Activated T-cell treated with anti-CD3 and anti-CD28 coated beads, Interleukin-2, amount 50 U/mL, for 24 hours (primary cell): Measurements from ENCODE around the gene CFC1B.
"Not testable (repeated sequence)": the region's sequence is repeated elsewhere in the genome, so short reads cannot be mapped to it uniquely, and the experiment has no call there.

ENCODE experiments used
- DNase-seq: peaks from one replicate; pipeline ENCODE4 v3.0.0-alpha.2; 2020
- H3K27ac Mint-ChIP-seq: 2 replicates; pipeline ENCODE4 v1.8.0; 2020; ENCODE audit warnings: mild to moderate bottlenecking, mixed read lengths
- H3K27me3 Mint-ChIP-seq: 2 replicates; pipeline ENCODE4 v1.8.0; 2020; ENCODE audit warnings: mixed read lengths
- H3K36me3 Mint-ChIP-seq: 2 replicates; pipeline ENCODE4 v1.8.0; 2020; ENCODE audit warnings: low read depth, mixed read lengths
- H3K4me1 Mint-ChIP-seq: 2 replicates; pipeline ENCODE4 v1.8.0; 2020; ENCODE audit warnings: low read depth, mixed read lengths
- H3K4me3 Mint-ChIP-seq: 2 replicates; pipeline ENCODE4 v1.8.0; 2020; ENCODE audit warnings: mild to moderate bottlenecking, moderate library complexity, mixed read lengths
- H3K9me3 Mint-ChIP-seq: 2 replicates; pipeline ENCODE4 v1.8.0; 2020; ENCODE audit warnings: mixed read lengths

Gene CFC1B

DNA sequence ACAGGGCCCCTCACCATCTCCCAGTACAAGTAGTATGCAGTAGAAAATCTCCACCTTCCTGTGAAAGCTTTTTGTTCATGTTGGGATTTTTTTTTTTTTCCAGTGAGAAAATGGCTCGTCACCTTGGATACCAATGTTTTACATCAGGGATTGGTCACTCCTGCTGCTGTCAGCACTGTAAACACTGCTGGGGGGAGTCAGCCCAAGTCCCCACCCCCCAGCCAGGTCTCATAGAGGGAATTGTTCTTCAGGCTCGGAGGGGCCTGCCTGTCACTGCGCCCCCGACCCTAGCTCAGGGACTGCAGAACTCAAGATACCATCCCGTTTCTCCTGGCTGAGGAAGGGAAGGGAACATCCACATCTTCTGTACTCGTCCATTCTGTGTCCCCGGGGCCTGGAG is at the start of gene CFC1B:
TSS of gene CFC1B (plus strand) at position 231 of the 400 bp plus-strand sequence. CDS start 263 bp downstream, outside the sequence.
- not testable (repeated sequence) for H3K27me3 Mint-ChIP-seq, H3K27ac Mint-ChIP-seq, H3K36me3 Mint-ChIP-seq, DNase-seq, H3K9me3 Mint-ChIP-seq, H3K4me1 Mint-ChIP-seq, H3K4me3 Mint-ChIP-seq

DNA sequence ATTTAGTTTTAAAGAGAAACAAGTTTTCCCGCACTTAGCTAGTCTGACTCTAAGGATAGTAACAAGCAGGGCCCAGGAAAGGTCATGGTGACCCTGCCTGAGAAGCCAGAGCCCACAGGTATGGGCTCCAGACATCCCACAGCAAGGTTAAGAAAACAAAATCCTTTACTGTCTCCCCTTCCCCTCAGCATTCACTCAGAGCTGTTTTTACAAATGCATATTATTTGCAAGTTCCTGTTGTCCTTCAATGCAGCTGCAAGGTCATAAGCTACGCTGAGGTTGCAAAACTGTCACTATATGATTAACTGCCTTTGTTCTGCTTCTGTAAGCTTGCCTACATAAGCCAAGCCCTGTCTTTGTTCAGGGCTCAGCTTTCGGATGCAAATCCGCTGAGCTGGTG is 29.9 kb upstream of the CFC1B start:
- not testable (repeated sequence) for H3K36me3 Mint-ChIP-seq, H3K4me3 Mint-ChIP-seq, H3K27ac Mint-ChIP-seq, H3K27me3 Mint-ChIP-seq, DNase-seq, H3K9me3 Mint-ChIP-seq, H3K4me1 Mint-ChIP-seq

DNA sequence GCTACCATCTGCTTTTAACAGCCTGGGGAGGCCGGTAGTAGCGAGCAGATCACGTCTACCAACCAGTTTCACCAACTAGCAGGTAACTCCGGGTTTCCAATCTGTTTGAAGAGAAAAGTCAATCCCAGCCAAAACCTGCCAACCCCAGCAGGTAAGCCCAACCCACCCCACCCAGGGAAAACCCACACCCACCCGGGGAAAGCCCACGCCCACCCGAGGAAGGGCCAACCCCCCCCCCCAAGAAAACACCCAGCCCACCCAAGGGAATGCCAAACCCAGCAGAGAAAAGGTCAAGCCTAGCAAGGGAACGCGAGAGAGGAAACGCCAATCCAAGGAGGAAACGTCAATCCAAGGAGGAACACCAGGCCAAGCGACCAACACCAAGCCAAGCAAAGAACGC is 11.8 kb upstream of the CFC1B start, which contains the start of gene POTEI:
TSS of gene POTEI (minus strand) at position 101 of the 400 bp plus-strand sequence. CDS start at position 8, 93 bp downstream.
- H3K4me1 Mint-ChIP-seq, H3K4me3 Mint-ChIP-seq, DNase-seq, H3K9me3 Mint-ChIP-seq, H3K27me3 Mint-ChIP-seq, H3K36me3 Mint-ChIP-seq, H3K27ac Mint-ChIP-seq: not testable (repeated sequence)

DNA sequence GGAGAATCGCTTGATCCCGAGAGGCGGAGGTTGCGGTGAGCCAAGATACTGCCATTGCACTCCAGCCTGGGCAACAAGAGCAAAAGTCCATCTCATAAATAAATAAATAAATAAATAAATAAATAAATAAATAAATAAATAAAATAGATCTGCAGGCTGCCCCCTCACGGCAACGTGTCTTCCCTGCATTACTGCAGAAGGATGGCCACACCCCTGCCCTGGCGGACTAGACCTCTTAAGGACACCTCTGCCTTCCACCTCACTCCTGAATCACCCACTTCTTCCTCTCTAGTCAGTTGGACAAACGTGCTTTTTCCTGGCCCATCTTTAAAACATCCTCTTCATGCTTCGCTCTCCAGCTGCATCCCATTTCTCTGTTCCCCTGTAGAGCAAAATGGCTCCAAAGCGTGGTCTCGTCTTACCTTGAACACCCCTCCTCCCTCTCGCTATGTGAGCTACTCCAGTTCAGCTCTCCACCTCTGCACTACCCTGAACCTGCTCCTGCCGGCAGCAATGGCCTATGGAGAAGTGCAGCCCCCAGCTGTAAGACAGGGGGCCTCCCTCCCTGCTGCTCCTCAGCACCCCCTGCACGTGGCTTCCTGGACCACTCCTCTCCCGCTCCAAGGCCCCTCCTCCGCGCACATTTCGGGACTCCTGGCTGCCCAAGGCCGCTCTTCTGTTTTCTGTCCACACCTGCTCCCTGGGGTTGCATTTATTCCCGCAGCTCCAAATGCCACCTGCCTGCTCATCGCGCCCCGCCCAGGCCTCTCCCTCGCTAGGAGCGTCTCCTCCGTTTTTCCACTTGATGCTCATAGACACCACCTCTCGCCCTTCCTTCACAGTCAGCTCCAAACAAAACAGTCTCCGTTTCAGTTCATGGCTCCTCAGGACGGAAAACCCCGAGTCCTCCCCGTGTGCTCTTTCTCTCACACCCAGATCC is 9.9 kb upstream of the CFC1B start:
- H3K27ac Mint-ChIP-seq, H3K4me3 Mint-ChIP-seq, H3K36me3 Mint-ChIP-seq, H3K4me1 Mint-ChIP-seq, H3K9me3 Mint-ChIP-seq, H3K27me3 Mint-ChIP-seq, DNase-seq: not testable (repeated sequence)

DNA sequence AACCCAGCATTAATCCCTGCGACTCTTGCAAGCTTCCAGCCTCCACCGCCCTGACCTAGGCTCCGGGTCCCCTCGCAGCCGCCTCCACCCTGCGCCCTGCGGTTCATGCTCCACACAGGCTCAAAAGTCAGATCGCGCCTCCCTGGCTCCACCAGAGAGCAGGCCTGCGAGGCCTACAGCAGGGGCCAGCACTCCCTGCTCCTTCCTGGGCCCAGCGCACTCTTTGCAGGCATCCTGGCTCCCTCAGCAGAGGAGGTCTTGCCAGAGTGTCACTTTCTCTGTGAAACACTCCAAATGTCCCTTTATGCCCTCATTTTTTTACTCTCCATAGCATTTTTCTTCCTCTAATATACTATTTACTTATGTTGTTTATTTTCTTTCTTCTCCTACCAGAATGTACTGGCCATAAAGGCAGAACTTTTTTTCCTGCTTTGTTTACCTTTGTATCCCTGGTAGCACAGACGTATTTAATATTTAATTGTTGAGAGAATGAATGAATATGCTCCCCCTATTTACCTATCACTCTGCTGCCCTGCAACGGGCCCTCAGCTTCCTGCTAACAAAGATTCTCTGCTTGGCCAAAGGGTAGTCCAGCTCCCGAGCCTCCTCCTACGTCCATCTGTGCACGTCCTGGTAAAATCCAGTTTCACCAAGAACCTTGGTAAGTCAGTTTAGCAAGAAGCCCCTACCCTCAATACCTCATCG is 9.1 kb upstream of the CFC1B start:
- H3K27ac Mint-ChIP-seq, H3K36me3 Mint-ChIP-seq, H3K27me3 Mint-ChIP-seq, H3K4me1 Mint-ChIP-seq, H3K9me3 Mint-ChIP-seq, DNase-seq, H3K4me3 Mint-ChIP-seq: not testable (repeated sequence)

DNA sequence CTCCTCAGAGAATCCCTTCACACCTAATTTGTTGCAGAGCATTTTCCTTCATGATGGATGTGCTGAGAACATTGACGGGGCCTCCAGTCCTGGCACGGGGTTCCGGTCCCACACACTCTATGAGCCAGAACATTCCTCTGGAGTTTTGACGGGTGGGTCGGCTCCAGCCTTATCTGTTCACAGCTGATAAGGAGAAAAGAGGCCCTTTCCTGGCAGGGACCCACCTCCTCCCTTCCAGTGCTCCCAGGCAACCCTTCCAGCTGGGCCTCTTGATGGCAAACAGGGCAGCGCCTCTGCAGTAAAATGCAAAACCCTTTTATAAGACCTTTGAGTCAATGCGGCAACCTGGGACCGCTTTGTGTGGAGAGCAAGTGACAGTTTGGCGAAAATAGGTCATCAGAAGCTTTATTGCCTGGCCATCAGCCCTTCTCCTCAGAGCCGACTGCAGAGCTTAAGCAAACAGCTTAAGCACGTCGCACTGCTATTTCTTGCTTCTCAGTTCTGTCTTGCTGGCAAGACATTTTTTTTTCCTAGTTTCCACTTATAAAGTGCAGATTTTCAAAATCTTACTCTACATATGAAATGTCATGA is 2.4 kb upstream of the CFC1B start:
- H3K27ac Mint-ChIP-seq, H3K9me3 Mint-ChIP-seq, DNase-seq, H3K27me3 Mint-ChIP-seq, H3K4me1 Mint-ChIP-seq, H3K4me3 Mint-ChIP-seq, H3K36me3 Mint-ChIP-seq: not testable (repeated sequence)

DNA sequence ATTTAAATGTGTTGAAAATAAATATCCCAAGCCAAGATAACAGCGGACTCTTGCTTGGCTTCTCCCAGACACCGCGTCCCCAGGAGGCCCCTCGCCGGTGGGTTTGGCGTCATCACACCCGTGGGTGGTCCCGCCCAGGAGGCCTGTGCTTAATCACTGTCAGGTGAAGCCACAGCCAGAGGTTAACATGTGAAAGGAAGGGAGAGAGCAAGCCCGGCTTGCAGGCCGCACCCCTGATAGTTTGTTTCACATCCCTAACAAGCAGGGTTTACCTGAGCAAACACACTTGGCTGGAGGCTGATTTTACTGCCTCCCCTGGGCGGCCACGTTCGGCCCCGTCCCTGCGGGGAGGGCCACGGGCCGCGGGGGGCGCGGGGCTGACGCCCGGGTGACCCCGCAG is 1.4 kb downstream of the CFC1B start:
- not testable (repeated sequence) for H3K4me1 Mint-ChIP-seq, H3K36me3 Mint-ChIP-seq, H3K9me3 Mint-ChIP-seq, H3K27ac Mint-ChIP-seq, DNase-seq, H3K27me3 Mint-ChIP-seq, H3K4me3 Mint-ChIP-seq

DNA sequence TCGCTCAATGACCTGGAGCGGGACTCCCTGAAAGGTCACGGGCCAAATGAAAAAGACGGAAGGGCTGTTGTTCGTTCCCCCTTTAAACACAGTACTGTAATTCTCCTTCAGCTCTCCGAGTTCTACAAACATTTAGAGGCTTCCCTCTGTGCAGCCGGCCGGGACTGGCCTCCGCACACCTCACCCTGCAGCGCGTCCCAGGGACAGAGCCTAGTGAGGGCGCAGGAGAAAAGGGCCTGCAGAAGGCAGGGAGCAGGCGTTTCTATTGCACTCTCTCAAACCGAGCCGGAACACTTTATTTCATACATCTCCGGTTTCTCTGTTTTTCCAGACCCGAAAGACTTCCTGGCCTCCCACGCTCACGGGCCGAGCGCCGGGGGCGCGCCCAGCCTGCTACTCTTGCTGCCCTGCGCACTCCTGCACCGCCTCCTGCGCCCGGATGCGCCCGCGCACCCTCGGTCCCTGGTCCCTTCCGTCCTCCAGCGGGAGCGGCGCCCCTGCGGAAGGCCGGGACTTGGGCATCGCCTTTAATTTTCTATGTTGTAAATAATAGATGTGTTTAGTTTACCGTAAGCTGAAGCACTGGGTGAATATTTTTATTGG is 6.4 kb downstream of the CFC1B start:
- H3K36me3 Mint-ChIP-seq, H3K27ac Mint-ChIP-seq, DNase-seq, H3K4me3 Mint-ChIP-seq, H3K27me3 Mint-ChIP-seq, H3K9me3 Mint-ChIP-seq, H3K4me1 Mint-ChIP-seq: not testable (repeated sequence)

DNA sequence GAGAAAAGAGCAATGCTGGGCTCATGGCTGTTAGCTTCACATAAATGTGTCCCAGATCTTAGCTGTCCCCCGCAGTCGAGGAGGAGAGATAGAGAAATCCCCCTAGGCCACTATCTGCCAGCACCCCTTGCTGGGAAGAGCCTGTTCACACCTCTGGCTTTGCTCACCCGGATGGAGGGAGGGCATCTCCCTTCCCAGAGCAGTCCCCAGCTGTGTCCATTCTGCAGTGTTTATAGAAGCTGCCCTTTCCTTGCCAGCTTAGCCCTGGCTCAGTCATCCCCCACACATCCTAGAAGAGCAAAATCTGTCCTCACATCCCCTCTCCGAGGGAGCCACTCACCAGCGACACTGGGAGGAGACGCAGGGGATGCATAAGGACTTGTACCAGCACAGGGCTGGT is 8.5 kb downstream of the CFC1B start:
- not testable (repeated sequence) for H3K9me3 Mint-ChIP-seq, H3K36me3 Mint-ChIP-seq, H3K4me3 Mint-ChIP-seq, DNase-seq, H3K4me1 Mint-ChIP-seq, H3K27ac Mint-ChIP-seq, H3K27me3 Mint-ChIP-seq

DNA sequence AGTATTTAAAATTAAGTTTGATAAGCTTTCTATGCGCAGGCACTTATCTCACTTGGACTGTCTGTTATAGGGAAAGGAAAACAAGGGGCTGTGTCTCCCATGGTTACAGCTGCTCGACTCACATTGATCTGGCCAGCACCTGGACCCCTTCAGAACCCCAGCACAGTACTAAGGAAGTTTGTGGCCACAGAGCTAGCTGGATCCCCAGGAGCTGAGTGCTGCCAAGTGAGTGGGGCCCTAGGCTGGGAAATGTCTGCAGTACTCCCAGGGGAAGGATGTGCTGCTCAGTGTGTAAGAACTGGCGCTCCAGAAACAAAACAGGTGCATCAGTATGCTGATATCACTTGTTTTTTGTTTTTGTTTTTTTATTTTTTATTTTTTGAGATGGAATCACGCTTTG is 9.2 kb downstream of the CFC1B start:
- H3K27ac Mint-ChIP-seq, DNase-seq, H3K4me1 Mint-ChIP-seq, H3K9me3 Mint-ChIP-seq, H3K27me3 Mint-ChIP-seq, H3K4me3 Mint-ChIP-seq, H3K36me3 Mint-ChIP-seq: not testable (repeated sequence)

DNA sequence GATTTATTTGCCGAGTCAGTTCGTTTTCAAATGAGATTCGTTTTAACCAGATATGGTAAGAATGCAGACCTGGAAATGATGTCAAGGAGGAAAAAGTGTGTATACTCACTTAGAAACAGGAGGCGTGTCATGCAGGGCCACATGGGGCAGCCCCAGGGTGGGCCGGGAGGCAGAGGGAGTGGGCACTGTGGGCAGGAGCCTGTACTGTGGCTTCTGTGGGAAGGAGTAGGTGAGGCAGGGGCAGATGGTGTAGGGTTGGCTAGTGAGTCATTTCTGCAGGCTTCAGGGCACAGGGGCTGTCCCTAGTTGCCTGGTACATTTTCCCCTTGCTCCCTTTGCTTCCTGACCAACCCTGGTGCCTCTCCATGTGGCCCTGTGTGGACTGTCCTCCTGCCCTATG is 10.2 kb downstream of the CFC1B start:
- not testable (repeated sequence) for H3K27ac Mint-ChIP-seq

DNA sequence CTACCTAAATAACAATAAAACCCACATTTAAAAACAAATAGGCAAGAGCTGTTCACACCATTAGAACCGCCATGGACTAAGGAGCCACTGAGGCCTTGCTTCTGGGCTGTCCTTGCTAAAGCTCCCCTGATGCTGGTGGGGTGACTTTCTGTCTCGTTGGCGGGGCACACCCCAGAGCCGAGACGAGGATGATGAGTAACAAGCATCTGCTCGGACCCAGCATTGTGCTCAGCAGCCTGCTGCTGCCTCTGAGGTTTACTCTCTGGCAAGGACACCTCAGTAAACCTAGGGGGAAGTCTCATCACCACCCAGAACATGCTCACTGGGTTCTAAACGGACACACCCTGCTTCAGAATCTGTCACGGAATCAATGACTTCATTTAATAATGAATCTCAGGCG is 10.7 kb downstream of the CFC1B start:
- not testable (repeated sequence) for DNase-seq, H3K27ac Mint-ChIP-seq, H3K36me3 Mint-ChIP-seq, H3K4me3 Mint-ChIP-seq, H3K4me1 Mint-ChIP-seq, H3K9me3 Mint-ChIP-seq, H3K27me3 Mint-ChIP-seq

More for the DNA sequence above, 10.2 kb downstream of the CFC1B start:
- H3K9me3 Mint-ChIP-seq, H3K4me3 Mint-ChIP-seq, DNase-seq, H3K4me1 Mint-ChIP-seq, H3K27me3 Mint-ChIP-seq, H3K36me3 Mint-ChIP-seq: not testable (repeated sequence)

DNA sequence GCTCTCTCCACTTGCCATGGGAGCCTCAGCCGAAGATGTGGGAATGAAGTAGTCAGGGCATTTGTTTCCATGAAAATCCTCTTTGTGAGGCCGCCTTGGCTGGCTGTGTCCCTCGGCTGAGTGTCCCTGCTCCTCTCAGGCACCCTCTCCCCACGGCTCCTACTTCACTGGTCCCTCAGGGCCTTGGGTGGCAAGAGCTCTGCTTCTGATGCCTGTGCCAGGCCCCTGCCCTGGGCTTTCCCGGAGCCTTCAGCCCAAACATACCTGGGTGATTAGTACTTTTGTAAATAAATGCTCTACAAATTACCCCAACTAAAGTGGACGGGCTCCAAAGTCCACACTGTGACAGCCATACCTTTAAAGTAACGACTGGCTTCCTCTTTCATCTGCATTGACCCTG is 15.6 kb downstream of the CFC1B start:
- not testable (repeated sequence) for H3K36me3 Mint-ChIP-seq, H3K27ac Mint-ChIP-seq, H3K9me3 Mint-ChIP-seq, DNase-seq, H3K27me3 Mint-ChIP-seq, H3K4me1 Mint-ChIP-seq, H3K4me3 Mint-ChIP-seq

DNA sequence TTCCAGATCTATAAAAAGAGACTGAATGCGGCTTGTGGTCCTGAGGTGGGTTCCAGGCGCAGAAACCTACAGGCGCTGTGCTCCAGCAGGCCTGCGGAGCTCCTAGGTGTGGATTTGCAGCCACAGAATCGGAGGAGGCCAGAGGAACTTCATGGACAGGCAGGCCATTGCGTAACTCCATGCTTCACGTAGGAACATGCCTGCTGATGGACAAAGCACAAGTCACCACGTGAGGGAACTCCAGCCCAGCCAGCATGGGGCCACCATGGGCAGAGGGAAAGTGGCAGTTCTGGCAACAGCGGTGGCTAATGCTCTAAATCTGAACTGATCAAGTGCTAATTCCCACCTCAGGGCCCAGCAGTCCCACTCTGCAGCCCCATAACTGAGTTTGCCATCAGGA is 17.2 kb downstream of the CFC1B start:
- DNase-seq, H3K27ac Mint-ChIP-seq, H3K27me3 Mint-ChIP-seq, H3K4me1 Mint-ChIP-seq, H3K4me3 Mint-ChIP-seq, H3K9me3 Mint-ChIP-seq, H3K36me3 Mint-ChIP-seq: not testable (repeated sequence)

DNA sequence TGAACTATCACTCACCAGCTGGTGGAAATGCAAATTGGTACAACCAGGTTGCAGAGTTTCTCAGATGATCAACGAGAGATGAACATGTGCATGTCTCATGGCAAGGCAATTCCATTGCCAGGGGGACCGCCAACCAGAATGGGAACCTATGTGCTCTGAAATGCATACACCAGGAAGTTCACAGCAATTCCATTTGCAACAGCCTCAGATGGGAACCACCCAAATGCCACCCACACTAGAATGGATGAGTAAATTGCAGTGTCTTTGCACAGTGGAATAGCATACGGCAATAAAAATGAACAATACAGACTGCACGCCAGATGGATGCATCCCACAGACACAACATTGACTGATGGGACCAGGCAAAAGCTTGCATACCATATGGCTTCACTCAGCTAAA is 21.8 kb downstream of the CFC1B start:
- H3K27me3 Mint-ChIP-seq, DNase-seq: not testable (repeated sequence)

More for the DNA sequence above, 21.8 kb downstream of the CFC1B start:
- H3K9me3 Mint-ChIP-seq, H3K4me3 Mint-ChIP-seq, H3K36me3 Mint-ChIP-seq, H3K27ac Mint-ChIP-seq, H3K4me1 Mint-ChIP-seq: not testable (repeated sequence)
